Measurements from ENCODE around the gene CPT1A.

CPT1A gene

GRCh38 chr11:68773521-68774193 lies 68.1 kb downstream of the CPT1A start:
- no peak overlapping the region for H3K27ac ChIP-seq
- TF ChIP-seq, protein P1, sequence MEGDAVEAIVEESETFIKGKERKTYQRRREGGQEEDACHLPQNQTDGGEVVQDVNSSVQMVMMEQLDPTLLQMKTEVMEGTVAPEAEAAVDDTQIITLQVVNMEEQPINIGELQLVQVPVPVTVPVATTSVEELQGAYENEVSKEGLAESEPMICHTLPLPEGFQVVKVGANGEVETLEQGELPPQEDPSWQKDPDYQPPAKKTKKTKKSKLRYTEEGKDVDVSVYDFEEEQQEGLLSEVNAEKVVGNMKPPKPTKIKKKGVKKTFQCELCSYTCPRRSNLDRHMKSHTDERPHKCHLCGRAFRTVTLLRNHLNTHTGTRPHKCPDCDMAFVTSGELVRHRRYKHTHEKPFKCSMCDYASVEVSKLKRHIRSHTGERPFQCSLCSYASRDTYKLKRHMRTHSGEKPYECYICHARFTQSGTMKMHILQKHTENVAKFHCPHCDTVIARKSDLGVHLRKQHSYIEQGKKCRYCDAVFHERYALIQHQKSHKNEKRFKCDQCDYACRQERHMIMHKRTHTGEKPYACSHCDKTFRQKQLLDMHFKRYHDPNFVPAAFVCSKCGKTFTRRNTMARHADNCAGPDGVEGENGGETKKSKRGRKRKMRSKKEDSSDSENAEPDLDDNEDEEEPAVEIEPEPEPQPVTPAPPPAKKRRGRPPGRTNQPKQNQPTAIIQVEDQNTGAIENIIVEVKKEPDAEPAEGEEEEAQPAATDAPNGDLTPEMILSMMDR (conservative IDR thresholded peaks at IDR 0.05): no peak
- TF ChIP-seq ZFX (IDR thresholded peaks at IDR 0.05): no peak

GRCh38 chr11:68772936-68773335 lies 68.8 kb downstream of the CPT1A start:
- no peak for TF ChIP-seq ZFX (IDR thresholded peaks at IDR 0.05)
- TF ChIP-seq, protein P1 (conservative IDR thresholded peaks at IDR 0.05): no peak
- no peak overlapping the region for H3K27ac ChIP-seq

DNA sequence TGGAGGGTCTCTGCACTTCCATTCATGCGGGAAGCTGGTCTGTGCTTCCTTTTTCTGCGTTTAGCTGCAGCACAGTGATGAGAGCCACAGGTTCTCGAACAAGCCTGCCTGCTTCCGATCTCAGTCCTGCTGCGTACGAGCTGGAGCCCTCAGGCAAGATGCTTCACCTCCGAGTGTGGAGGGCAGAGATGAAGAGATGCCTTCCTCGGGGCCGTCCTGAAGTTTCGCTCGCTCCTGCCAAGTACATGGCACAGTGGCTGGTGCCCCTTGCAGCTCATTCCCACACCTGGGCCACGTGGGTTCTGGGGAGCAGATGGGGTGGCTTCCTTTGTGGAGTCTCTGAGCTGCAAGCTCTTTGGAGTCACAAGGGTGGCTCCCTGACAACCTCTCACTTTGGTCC lies 70.9 kb downstream of the CPT1A start:
- TF ChIP-seq, protein P1 (conservative IDR thresholded peaks at IDR 0.05): no peak
- TF ChIP-seq ZFX (IDR thresholded peaks at IDR 0.05): no peak
- H3K27ac ChIP-seq: no peak overlapping the region

DNA sequence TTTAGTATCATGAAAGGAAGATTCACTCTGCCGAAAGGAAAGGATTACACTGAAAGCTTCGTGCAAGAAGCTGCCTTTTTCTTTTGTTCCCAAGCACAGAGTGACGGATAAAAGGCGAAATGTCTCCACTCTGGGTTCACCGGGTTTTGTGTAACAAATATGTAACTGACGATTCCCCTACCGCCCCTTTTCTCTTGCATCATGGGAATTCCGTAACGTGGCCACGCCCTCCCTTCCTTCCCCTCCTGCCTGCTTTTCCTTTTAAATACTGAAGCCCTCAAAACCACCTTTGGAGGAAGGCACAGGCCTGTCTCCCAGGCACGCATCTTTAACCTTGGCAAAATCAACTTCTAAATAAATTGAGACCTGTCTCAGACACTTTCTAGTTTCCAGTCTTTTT lies 74.0 kb downstream of the CPT1A start:
- no peak overlapping the region for H3K27ac ChIP-seq
- TF ChIP-seq ZFX (IDR thresholded peaks at IDR 0.05): no peak
- TF ChIP-seq, protein P1 (conservative IDR thresholded peaks at IDR 0.05): no peak

GRCh38 chr11:68766786-68767185 lies 74.9 kb downstream of the CPT1A start:
- no peak for TF ChIP-seq ZFX (IDR thresholded peaks at IDR 0.05)
- TF ChIP-seq, protein P1 (conservative IDR thresholded peaks at IDR 0.05): no peak
- no peak overlapping the region for H3K27ac ChIP-seq

DNA sequence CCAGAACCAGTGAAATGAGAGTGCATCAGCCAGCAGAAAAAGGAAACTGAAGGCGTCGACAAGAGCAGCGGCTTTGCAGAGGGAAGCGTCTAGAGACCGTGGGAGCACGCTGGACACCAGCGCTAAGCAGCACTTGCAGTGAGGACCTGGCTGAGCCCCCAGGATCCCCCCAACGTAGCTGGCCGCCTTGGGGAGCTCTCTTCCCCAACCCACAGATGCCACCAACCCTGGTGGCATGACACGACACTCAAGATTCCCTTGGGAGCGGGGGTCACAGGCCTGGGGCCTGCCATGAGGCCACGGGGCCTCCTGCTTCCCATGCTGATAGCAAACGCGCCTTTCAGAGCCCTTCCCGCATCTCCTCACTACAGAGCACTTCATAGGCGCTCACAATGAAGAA lies 77.0 kb downstream of the CPT1A start:
- TF ChIP-seq, protein P1 (conservative IDR thresholded peaks at IDR 0.05): no peak
- TF ChIP-seq ZFX (IDR thresholded peaks at IDR 0.05): no peak

GRCh38 chr11:68763926-68764657 lies 77.6 kb downstream of the CPT1A start:
- no peak overlapping the region for H3K27ac ChIP-seq
- TF ChIP-seq, protein P1 (conservative IDR thresholded peaks at IDR 0.05): no peak
- no peak for TF ChIP-seq ZFX (IDR thresholded peaks at IDR 0.05)

More for the DNA sequence above, 77.0 kb downstream of the CPT1A start:
- no peak overlapping the region for H3K27ac ChIP-seq

Data from C4-2B (cell line).